K562 (cell line): Measurements from ENCODE around the gene KLF2. TPM values are rescaled to one million over a fixed set of nuclear protein-coding genes. Genes with fewer than 3 reads are reported as not detected.

Experiments used
- ATAC-seq: fragments of 200-7000 bp; cut with Tn5 transposase; 3 replicates; pipeline ENCODE4 v1.9.1; 2020; ENCODE audit warnings: moderate library complexity
- BruUV-seq: library from RNA; stranded (reverse); fragments of 400-500 nt; replicated peaks from 2 replicates; lab custom pipeline; 2021; lab: Mats Ljungman, UMichigan
- CTCF ChIA-PET: fragments of 300-600 bp; formaldehyde crosslinking; extraction: SDS; loops from one replicate; lab custom pipeline; 2021; ENCODE audit warnings: low intra/inter-chr PET ratio; lab: Yijun Ruan, JAX
- POLR2A ChIA-PET: fragments of 300-600, 350-650 bp; sonication (Branson Sonifier 250); formaldehyde crosslinking; extraction: SDS; loops from one replicate; lab custom pipeline; 2021; ENCODE audit warnings: antibody characterized with exemption, inconsistent platforms; lab: Yijun Ruan, JAX
- DNase-seq, 4 experiments: peaks; one replicate each; pipeline versions ENCODE4 v3.0.0 to v3.0.0-alpha.2; 2011 to 2018; ENCODE audit warnings: low spot score in 3 of 4, mixed read lengths in 3 of 4; ENCODE audit errors: extremely low read depth in 1 of 4
- FAIRE-seq: peaks from 2 replicates; lab custom pipeline; 2011; peaks lifted over from hg19 to GRCh38; lab: Jason Lieb, UNC
- H2AFZ ChIP-seq: 2 replicates; pipeline ENCODE4 v1.6.0; 2011; ENCODE audit warnings: low read depth, low read length, control low read depth, inconsistent platforms
- H3K27ac ChIP-seq: fragments of 200-600 bp; 3 replicates; pipeline ENCODE4 v1.8.0; 2011; ENCODE audit warnings: low read depth, mild to moderate bottlenecking, control low read depth, inconsistent platforms, low read length, moderate library complexity, mixed read lengths; ENCODE audit errors: extremely low read depth
- H3K27me3 ChIP-seq, 2 experiments: fragments of 300-600 bp in 1 of 2; 2 replicates in 1 of 2; 3 replicates in 1 of 2; pipeline versions ENCODE4 v1.6.0 to v1.8.0; 2011; ENCODE audit warnings: inconsistent platforms in 2 of 2, low read length in 2 of 2, mild to moderate bottlenecking in 1 of 2, mixed read lengths in 1 of 2, moderate library complexity in 1 of 2; ENCODE audit not compliant: control insufficient read depth in 2 of 2, insufficient read depth in 2 of 2
- H3K36me3 ChIP-seq: fragments of 300-600 bp; 3 replicates; pipeline ENCODE4 v1.8.0; 2011; ENCODE audit warnings: mild to moderate bottlenecking, low read length, inconsistent platforms; ENCODE audit not compliant: control insufficient read depth, insufficient read depth
- H3K4me1 ChIP-seq, 2 experiments: fragments of 200-600 bp in 1 of 2; replicated peaks in 1 of 2; 2 replicates in 1 of 2; 3 replicates in 1 of 2; pipeline versions ENCODE4 v1.5.1 to v1.8.0; 2011; ENCODE audit warnings: inconsistent platforms in 2 of 2, low read length in 2 of 2, mild to moderate bottlenecking in 1 of 2, mixed read lengths in 1 of 2, moderate library complexity in 1 of 2; ENCODE audit not compliant: control insufficient read depth in 2 of 2, insufficient read depth in 2 of 2
- H3K4me2 ChIP-seq: 2 replicates; pipeline ENCODE4 v1.6.1; 2011; ENCODE audit warnings: low read length, control low read depth, inconsistent platforms, mixed read lengths; ENCODE audit not compliant: insufficient read depth
- H3K4me3 ChIP-seq: fragments of 200-600 bp; sonication (generic), shearing (Covaris generic); 2 replicates; pipeline ENCODE4 v1.5.1; 2016; ENCODE audit warnings: control low read depth, inconsistent platforms
- H3K79me2 ChIP-seq: fragments of 200-600 bp; 3 replicates; pipeline ENCODE4 v1.8.0; 2011; ENCODE audit warnings: low read length, inconsistent platforms; ENCODE audit not compliant: control insufficient read depth, insufficient read depth
- H3K9ac ChIP-seq, 2 experiments: 2 replicates each; pipeline versions ENCODE4 v1.6.0 to v1.6.1; 2011; ENCODE audit warnings: low read depth in 2 of 2, low read length in 2 of 2, control low read depth in 1 of 2, inconsistent platforms in 1 of 2, mild to moderate bottlenecking in 1 of 2, mixed read lengths in 1 of 2; ENCODE audit not compliant: insufficient read depth in 1 of 2
- H3K9me1 ChIP-seq: one replicate; pipeline ENCODE4 v1.6.0; 2011; ENCODE audit warnings: inconsistent platforms, mild to moderate bottlenecking, low read length, moderate library complexity; ENCODE audit not compliant: control insufficient read depth, insufficient read depth
- H3K9me3 ChIP-seq: replicated peaks from 2 replicates; pipeline ENCODE4 v1.5.1; 2011; ENCODE audit warnings: low read depth, low read length, inconsistent platforms; ENCODE audit not compliant: control insufficient read depth, insufficient read depth
- H4K20me1 ChIP-seq: replicated peaks from 2 replicates; pipeline ENCODE4 v1.6.1; 2011; ENCODE audit warnings: low read length, inconsistent platforms, mixed read lengths; ENCODE audit not compliant: control insufficient read depth, insufficient read depth
- ADNP ChIP-seq: fragments of 200-800 bp; sonication (Bioruptor generic); IDR thresholded peaks from 2 replicates; pipeline ENCODE4 v1.6.1; 2016; ENCODE audit warnings: missing genetic modification characterization, missing compliant biosample characterization
- BCOR ChIP-seq: fragments of 450-650 bp; IDR thresholded peaks from 2 replicates; pipeline ENCODE4 v1.6.1; 2016
- E2F8 ChIP-seq: fragments of 450-650 bp; IDR thresholded peaks from 2 replicates; pipeline ENCODE4 v1.7.1; 2018; ENCODE audit warnings: mild to moderate bottlenecking, low read depth; ENCODE audit not compliant: partially characterized antibody
- HDAC2 ChIP-seq: fragments of 450-650 bp; IDR thresholded peaks from 2 replicates; pipeline ENCODE4 v1.6.1; 2016; ENCODE audit warnings: mild to moderate bottlenecking
- KDM1A ChIP-seq, 2 experiments: fragments of 450-650 bp; IDR thresholded peaks; 2 replicates each; pipeline ENCODE4 v1.6.1; 2016; ENCODE audit warnings: mild to moderate bottlenecking in 2 of 2
- LARP7 ChIP-seq: fragments of 450-650 bp; IDR thresholded peaks from 2 replicates; pipeline ENCODE4 v1.6.1; 2016
- PTRF ChIP-seq: fragments of 450-650 bp; IDR thresholded peaks from 2 replicates; pipeline ENCODE4 v1.6.1; 2016; ENCODE audit warnings: mild to moderate bottlenecking, missing genetic modification characterization, missing compliant biosample characterization
- RBM25 ChIP-seq: fragments of 200-400 bp; formaldehyde crosslinking; IDR thresholded peaks from 2 replicates; pipeline ENCODE4 v1.6.1; 2018; ENCODE audit warnings: low read length, low read depth, moderate library complexity; ENCODE audit not compliant: severe bottlenecking
- ZNF146 ChIP-seq: IDR thresholded peaks from one replicate; pipeline ENCODE4 v1.6.1; 2018; ENCODE audit warnings: missing compliant biosample characterization; ENCODE audit not compliant: unreplicated experiment
- WGBS: fragments of 100-300 bp; shearing (Covaris generic); methylation state at CpG from one replicate; pipeline ENCODE4 v1.1.6; 2016; ENCODE audit warnings: low coverage, mixed read lengths; ENCODE audit not compliant: insufficient coverage; ENCODE audit errors: missing lambda C conversion rate; 5-methylcytosine and 5-hydroxymethylcytosine counted together
- in situ Hi-C: fragments of 300-500 bp; cut with MboI; formaldehyde crosslinking; loops from 4 replicates; pipeline ENCODE4 v1.15.0; 2018; ENCODE audit warnings: inconsistent platforms, mixed read lengths
- intact Hi-C: fragments of 100-400 bp; cut with micrococcal nuclease; formaldehyde crosslinking; loops from 2 replicates; pipeline ENCODE4 v1.14.2; 2022
- polyA plus RNA-seq, 8 experiments: library from polyadenylated mRNA; depleted of rRNA in 4 of 8; stranded (reverse) in 5 of 8; unstranded in 3 of 8; fragments of >200 nt; fragmentation: Nextera tagmentation in 2 of 8; fragmentation: Illumina TruSeq in 1 of 8; extraction: Ambion mirVana in 2 of 8; extraction: Trizol in 1 of 8; gene quantifications; 2 replicates each; pipeline versions ENCODE4 v1.2.1 to v1.2.3, GENCODE V29; 2011 to 2014; ENCODE audit warnings: inconsistent platforms in 1 of 8, missing spikeins in 1 of 8
- total RNA-seq, 7 experiments: library from RNA; depleted of rRNA in 6 of 7; stranded (reverse); fragments of >200 nt in 6 of 7; fragmentation: Illumina TruSeq in 2 of 7; extraction: Trizol in 2 of 7; gene quantifications; 2 replicates each; pipeline versions ENCODE4 v1.2.1 to v1.2.3, GENCODE V29; 2011 to 2021; ENCODE audit warnings: low replicate concordance in 1 of 7

Gene KLF2
- total and polyA plus RNA-seq, 9 of the 15 experiments (the other 6 are each of a cell fraction or from before 2014, with no cell fraction given) = 0.07 to 0.71 TPM; not detected in 7

GRCh38 chr19:16298334-16298733 lies 26.3 kb upstream of the KLF2 start:
- H4K20me1 ChIP-seq = no peaks in the 10 kb centered on the region; the same call in 1 of the 2 replicates
- H3K4me3 ChIP-seq = no peak overlapping the region
- H3K4me1 ChIP-seq = peaks cover 0 to 8% of the 10 kb centered on the region in 2 experiments; a peak in 2 of 5 replicates
- no peak overlapping the region for H2AFZ ChIP-seq
- no peak for DNase-seq
- H3K9me1 ChIP-seq = no peaks in the 10 kb centered on the region
- POLR2A ChIA-PET = interaction anchor here (1.0 kb wide), 1 partner anchor 8 kb away, joined by 3 read pairs; no protein-coding TSS in a partner anchor
- no TSS peak for BruUV-seq
- no peak overlapping the region for H3K9ac ChIP-seq
- H3K79me2 ChIP-seq = no peaks in the 10 kb centered on the region
- FAIRE-seq = no peak
- TF ChIP-seq PTRF (tag) (no peak), BCOR (peak; percentile 65), ZNF146 (CRISPR knock-in tag) (peak; percentile 99), RBM25 (peak; percentile 65), E2F8 (no peak), KDM1A (IDR thresholded peaks at IDR 0.05) (peak; percentile 14 to 27; a peak in 1 of 4 replicates), HDAC2 (0 out of 2 replicates have a peak, but pooled peaks have one; percentile 31), LARP7 (no peak), ADNP (peak; percentile 46; the same call in 1 of the 2 replicates)
- no peak for ATAC-seq
- 19% methylated on average over 3 of the region's 3 CpGs for WGBS
- H3K9me3 ChIP-seq = no peaks in the 10 kb centered on the region
- no peaks in the 10 kb centered on the region for H3K36me3 ChIP-seq
- H3K27ac ChIP-seq = no peak overlapping the region
- intact Hi-C loops = no loop called here
- in situ Hi-C loops = no loop called here
- no peak overlapping the region for H3K4me2 ChIP-seq
- H3K27me3 ChIP-seq = peaks cover 9 to 19% of the 10 kb centered on the region in 2 experiments; a peak in 4 of 5 replicates
- CTCF ChIA-PET = no interaction called here
